HepG2 (cell line): Measurements from ENCODE around the gene C17orf58. TPM values are rescaled to one million over a fixed set of nuclear protein-coding genes. Genes with fewer than 3 reads are reported as not detected.

Experiments used
- FLYWCH1 ChIP-seq: sonication (generic); formaldehyde crosslinking; IDR thresholded peaks from 2 replicates; pipeline ENCODE4 v1.8.1; 2023; ENCODE audit warnings: mild to moderate bottlenecking, missing genetic modification reagents
- MAFK ChIP-seq, 2 experiments: IDR thresholded peaks in 1 of 2; conservative IDR thresholded peaks in 1 of 2; 2 replicates each; pipeline ENCODE4 v1.6.1; 2011; ENCODE audit warnings: improper control_type of control experiment in 2 of 2, low read length in 2 of 2
- MIER2 ChIP-seq: IDR thresholded peaks from 2 replicates; pipeline ENCODE4 v1.6.1; 2016; ENCODE audit warnings: missing biosample characterization, missing genetic modification reagents
- MYNN ChIP-seq: sonication (generic); formaldehyde crosslinking; IDR thresholded peaks from 2 replicates; pipeline ENCODE4 v1.4.0; 2020; ENCODE audit warnings: mild to moderate bottlenecking, low read depth, missing genetic modification reagents
- NFIC ChIP-seq: IDR thresholded peaks from 2 replicates; pipeline ENCODE4 v1.6.1; 2012; ENCODE audit warnings: mild to moderate bottlenecking, low read length, inconsistent platforms
- NR2C2 ChIP-seq: sonication (generic); formaldehyde crosslinking; IDR thresholded peaks from 2 replicates; pipeline ENCODE4 v1.4.0; 2020; ENCODE audit warnings: missing genetic modification reagents, mild to moderate bottlenecking, moderate library complexity, borderline replicate concordance
- RELA ChIP-seq: sonication (generic); formaldehyde crosslinking; IDR thresholded peaks from 2 replicates; pipeline ENCODE4 v1.4.0; 2020; ENCODE audit warnings: missing genetic modification reagents
- SAP130 ChIP-seq: IDR thresholded peaks from 2 replicates; pipeline ENCODE4 v1.6.1; 2016; ENCODE audit warnings: low read depth
- ZMAT3 ChIP-seq: sonication (generic); formaldehyde crosslinking; conservative IDR thresholded peaks from 2 replicates; pipeline ENCODE4 v1.7.0; 2021; ENCODE audit warnings: missing genetic modification reagents
- ZNF264 ChIP-seq: sonication (generic); formaldehyde crosslinking; IDR thresholded peaks from 2 replicates; pipeline ENCODE4 v1.4.0; 2020; ENCODE audit warnings: missing genetic modification reagents
- ZNF569 ChIP-seq: sonication (generic); formaldehyde crosslinking; IDR thresholded peaks from 2 replicates; pipeline ENCODE4 v1.5.0; 2020; ENCODE audit warnings: mild to moderate bottlenecking, missing genetic modification reagents, moderate library complexity, borderline replicate concordance
- ZNF607 ChIP-seq: sonication (generic); formaldehyde crosslinking; IDR thresholded peaks from 2 replicates; pipeline ENCODE4 v1.5.1; 2020; ENCODE audit warnings: missing genetic modification reagents, mild to moderate bottlenecking, borderline replicate concordance
- ZNF883 ChIP-seq: sonication (generic); formaldehyde crosslinking; IDR thresholded peaks from 2 replicates; pipeline ENCODE4 v1.5.1; 2020; ENCODE audit warnings: mild to moderate bottlenecking, missing genetic modification reagents; ENCODE audit errors: not compliant biosample characterization
- polyA plus RNA-seq, 8 experiments: library from polyadenylated mRNA; depleted of rRNA in 3 of 8; stranded (reverse) in 7 of 8; unstranded in 1 of 8; fragments of >200 nt; fragmentation: Illumina TruSeq in 4 of 8; extraction: Trizol in 4 of 8; gene quantifications; 2 replicates each; pipeline versions ENCODE4 v1.2.1 to v1.2.3, GENCODE V29; 2011 to 2016; ENCODE audit warnings: low read depth in 4 of 8, missing spikeins in 1 of 8, mixed read lengths in 1 of 8; ENCODE audit not compliant: insufficient read depth in 1 of 8
- total RNA-seq, 5 experiments: library from RNA; depleted of rRNA; stranded (reverse); fragments of >200 nt; fragmentation: Illumina TruSeq; extraction: Trizol; gene quantifications; 2 replicates each; pipeline ENCODE4 v1.2.3, GENCODE V29; 2016; ENCODE audit warnings: low read depth in 1 of 5
- TF ChIP-seq, protein P1 (sequence below): sonication (generic); formaldehyde crosslinking; IDR thresholded peaks from 2 replicates; pipeline ENCODE4 v1.8.1; 2022; ENCODE audit warnings: mild to moderate bottlenecking, missing genetic modification reagents
- TF ChIP-seq, protein P2 (sequence below): sonication (generic); formaldehyde crosslinking; IDR thresholded peaks from 2 replicates; pipeline ENCODE4 v1.8.1; 2023; ENCODE audit warnings: mild to moderate bottlenecking, missing genetic modification reagents
- TF ChIP-seq, protein P3 (sequence below): sonication (generic); formaldehyde crosslinking; IDR thresholded peaks from 2 replicates; pipeline ENCODE4 v1.8.1; 2023; ENCODE audit warnings: mild to moderate bottlenecking, missing genetic modification reagents
- TF ChIP-seq, protein P4 (sequence below): sonication (generic); formaldehyde crosslinking; IDR thresholded peaks from 2 replicates; pipeline ENCODE4 v1.8.0; 2022; ENCODE audit warnings: missing genetic modification reagents, mild to moderate bottlenecking, moderate library complexity, borderline replicate concordance
- TF ChIP-seq, protein P5 (sequence below): sonication (generic); formaldehyde crosslinking; IDR thresholded peaks from 2 replicates; pipeline ENCODE4 v1.5.1; 2020; ENCODE audit warnings: missing genetic modification reagents, mild to moderate bottlenecking, borderline replicate concordance

C17orf58 gene
- total and polyA plus RNA-seq, 2 of the 13 experiments (the other 11 are each of a cell fraction or from before 2014, with no cell fraction given), result 15.6 to 15.8 TPM

GRCh38 chr17:68035523-68036303, 39.4 kb upstream of the C17orf58 start, which contains the start of gene KPNA2 (continued):
- TF ChIP-seq, protein P1, sequence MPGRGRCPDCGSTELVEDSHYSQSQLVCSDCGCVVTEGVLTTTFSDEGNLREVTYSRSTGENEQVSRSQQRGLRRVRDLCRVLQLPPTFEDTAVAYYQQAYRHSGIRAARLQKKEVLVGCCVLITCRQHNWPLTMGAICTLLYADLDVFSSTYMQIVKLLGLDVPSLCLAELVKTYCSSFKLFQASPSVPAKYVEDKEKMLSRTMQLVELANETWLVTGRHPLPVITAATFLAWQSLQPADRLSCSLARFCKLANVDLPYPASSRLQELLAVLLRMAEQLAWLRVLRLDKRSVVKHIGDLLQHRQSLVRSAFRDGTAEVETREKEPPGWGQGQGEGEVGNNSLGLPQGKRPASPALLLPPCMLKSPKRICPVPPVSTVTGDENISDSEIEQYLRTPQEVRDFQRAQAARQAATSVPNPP, result peak; percentile 94
- no peak for TF ChIP-seq MIER2
- TF ChIP-seq, protein P2, sequence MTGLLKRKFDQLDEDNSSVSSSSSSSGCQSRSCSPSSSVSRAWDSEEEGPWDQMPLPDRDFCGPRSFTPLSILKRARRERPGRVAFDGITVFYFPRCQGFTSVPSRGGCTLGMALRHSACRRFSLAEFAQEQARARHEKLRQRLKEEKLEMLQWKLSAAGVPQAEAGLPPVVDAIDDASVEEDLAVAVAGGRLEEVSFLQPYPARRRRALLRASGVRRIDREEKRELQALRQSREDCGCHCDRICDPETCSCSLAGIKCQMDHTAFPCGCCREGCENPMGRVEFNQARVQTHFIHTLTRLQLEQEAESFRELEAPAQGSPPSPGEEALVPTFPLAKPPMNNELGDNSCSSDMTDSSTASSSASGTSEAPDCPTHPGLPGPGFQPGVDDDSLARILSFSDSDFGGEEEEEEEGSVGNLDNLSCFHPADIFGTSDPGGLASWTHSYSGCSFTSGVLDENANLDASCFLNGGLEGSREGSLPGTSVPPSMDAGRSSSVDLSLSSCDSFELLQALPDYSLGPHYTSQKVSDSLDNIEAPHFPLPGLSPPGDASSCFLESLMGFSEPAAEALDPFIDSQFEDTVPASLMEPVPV (CRISPR knock-in tag), result peak; percentile 97
- TF ChIP-seq NFIC, result no peak
- peak; percentile 51; the same call in 1 of the 2 replicates for TF ChIP-seq ZNF569 (CRISPR knock-in tag)
- no peak for TF ChIP-seq MAFK (conservative IDR thresholded peaks at IDR 0.05 in 1 of 2, IDR thresholded peaks at IDR 0.05 in 1 of 2; ENCODE audit: low read length in 2 of 2)
- TF ChIP-seq SAP130 (CRISPR knock-in tag), result peak; percentile 99
- TF ChIP-seq, protein P3, sequence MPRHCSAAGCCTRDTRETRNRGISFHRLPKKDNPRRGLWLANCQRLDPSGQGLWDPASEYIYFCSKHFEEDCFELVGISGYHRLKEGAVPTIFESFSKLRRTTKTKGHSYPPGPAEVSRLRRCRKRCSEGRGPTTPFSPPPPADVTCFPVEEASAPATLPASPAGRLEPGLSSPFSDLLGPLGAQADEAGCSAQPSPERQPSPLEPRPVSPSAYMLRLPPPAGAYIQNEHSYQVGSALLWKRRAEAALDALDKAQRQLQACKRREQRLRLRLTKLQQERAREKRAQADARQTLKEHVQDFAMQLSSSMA (CRISPR knock-in tag), result peak; percentile 52; the same call in 1 of the 2 replicates
- 0 out of 2 replicates have a peak, but pooled peaks have one; percentile 49 for TF ChIP-seq ZMAT3
- TF ChIP-seq FLYWCH1, result 0 out of 2 replicates have a peak, but pooled peaks have one; percentile 89
- TF ChIP-seq NR2C2 (CRISPR knock-in tag), result peak; percentile 58; the same call in 1 of the 2 replicates
- TF ChIP-seq ZNF607 (CRISPR knock-in tag), result peak; percentile 92
- peak; percentile 99 for TF ChIP-seq ZNF883 (CRISPR knock-in tag)
- TF ChIP-seq RELA, result peak; percentile 46; the same call in 1 of the 2 replicates
- TF ChIP-seq, protein P4, sequence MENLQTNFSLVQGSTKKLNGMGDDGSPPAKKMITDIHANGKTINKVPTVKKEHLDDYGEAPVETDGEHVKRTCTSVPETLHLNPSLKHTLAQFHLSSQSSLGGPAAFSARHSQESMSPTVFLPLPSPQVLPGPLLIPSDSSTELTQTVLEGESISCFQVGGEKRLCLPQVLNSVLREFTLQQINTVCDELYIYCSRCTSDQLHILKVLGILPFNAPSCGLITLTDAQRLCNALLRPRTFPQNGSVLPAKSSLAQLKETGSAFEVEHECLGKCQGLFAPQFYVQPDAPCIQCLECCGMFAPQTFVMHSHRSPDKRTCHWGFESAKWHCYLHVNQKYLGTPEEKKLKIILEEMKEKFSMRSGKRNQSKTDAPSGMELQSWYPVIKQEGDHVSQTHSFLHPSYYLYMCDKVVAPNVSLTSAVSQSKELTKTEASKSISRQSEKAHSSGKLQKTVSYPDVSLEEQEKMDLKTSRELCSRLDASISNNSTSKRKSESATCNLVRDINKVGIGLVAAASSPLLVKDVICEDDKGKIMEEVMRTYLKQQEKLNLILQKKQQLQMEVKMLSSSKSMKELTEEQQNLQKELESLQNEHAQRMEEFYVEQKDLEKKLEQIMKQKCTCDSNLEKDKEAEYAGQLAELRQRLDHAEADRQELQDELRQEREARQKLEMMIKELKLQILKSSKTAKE (CRISPR knock-in tag), result peak; percentile 70
- TF ChIP-seq MYNN, result no peak
- TF ChIP-seq ZNF264 (CRISPR knock-in tag), result peak; percentile 77
- TF ChIP-seq, protein P5, sequence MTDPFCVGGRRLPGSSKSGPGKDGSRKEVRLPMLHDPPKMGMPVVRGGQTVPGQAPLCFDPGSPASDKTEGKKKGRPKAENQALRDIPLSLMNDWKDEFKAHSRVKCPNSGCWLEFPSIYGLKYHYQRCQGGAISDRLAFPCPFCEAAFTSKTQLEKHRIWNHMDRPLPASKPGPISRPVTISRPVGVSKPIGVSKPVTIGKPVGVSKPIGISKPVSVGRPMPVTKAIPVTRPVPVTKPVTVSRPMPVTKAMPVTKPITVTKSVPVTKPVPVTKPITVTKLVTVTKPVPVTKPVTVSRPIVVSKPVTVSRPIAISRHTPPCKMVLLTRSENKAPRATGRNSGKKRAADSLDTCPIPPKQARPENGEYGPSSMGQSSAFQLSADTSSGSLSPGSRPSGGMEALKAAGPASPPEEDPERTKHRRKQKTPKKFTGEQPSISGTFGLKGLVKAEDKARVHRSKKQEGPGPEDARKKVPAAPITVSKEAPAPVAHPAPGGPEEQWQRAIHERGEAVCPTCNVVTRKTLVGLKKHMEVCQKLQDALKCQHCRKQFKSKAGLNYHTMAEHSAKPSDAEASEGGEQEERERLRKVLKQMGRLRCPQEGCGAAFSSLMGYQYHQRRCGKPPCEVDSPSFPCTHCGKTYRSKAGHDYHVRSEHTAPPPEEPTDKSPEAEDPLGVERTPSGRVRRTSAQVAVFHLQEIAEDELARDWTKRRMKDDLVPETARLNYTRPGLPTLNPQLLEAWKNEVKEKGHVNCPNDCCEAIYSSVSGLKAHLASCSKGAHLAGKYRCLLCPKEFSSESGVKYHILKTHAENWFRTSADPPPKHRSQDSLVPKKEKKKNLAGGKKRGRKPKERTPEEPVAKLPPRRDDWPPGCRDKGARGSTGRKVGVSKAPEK (CRISPR knock-in tag), result peak; percentile 84; the same call in 1 of the 2 replicates
